DND-41 (cell line): ENCODE results near the gene YTHDF1.
"Not testable (repeated sequence)": the region's sequence is repeated elsewhere in the genome, so short reads cannot be mapped to it uniquely, and the experiment has no call there.

Source experiments
- ATAC-seq: fragments of 200-7000 bp; cut with Tn5 transposase; 3 replicates; pipeline ENCODE4 v1.9.1; 2021; ENCODE audit warnings: low read depth; ENCODE audit not compliant: insufficient read depth
- DNase-seq: peaks from one replicate; pipeline ENCODE4 v3.0.0-alpha.2; 2020
- H2AFZ ChIP-seq: 2 replicates; pipeline ENCODE4 v1.6.0; 2012; ENCODE audit warnings: low read depth, low read length
- H3K27ac ChIP-seq: 2 replicates; pipeline ENCODE4 v1.5.1; 2012; ENCODE audit warnings: low read length, inconsistent platforms
- H3K27me3 ChIP-seq: fragments of 200-600 bp; sonication (generic); 2 replicates; pipeline ENCODE4 v1.6.0; 2012; ENCODE audit warnings: low read length, mild to moderate bottlenecking, inconsistent platforms; ENCODE audit not compliant: insufficient read depth, poor library complexity
- H3K36me3 ChIP-seq: 2 replicates; pipeline ENCODE4 v1.5.1; 2012; ENCODE audit warnings: low read length, inconsistent platforms; ENCODE audit not compliant: insufficient read depth
- H3K4me1 ChIP-seq: 2 replicates; pipeline ENCODE4 v1.5.1; 2012; ENCODE audit warnings: mild to moderate bottlenecking, low read length; ENCODE audit not compliant: insufficient read depth
- H3K4me2 ChIP-seq: 2 replicates; pipeline ENCODE4 v1.6.0; 2012; ENCODE audit warnings: mild to moderate bottlenecking, moderate library complexity, low read length, inconsistent platforms; ENCODE audit not compliant: insufficient read depth
- H3K4me3 ChIP-seq, 2 experiments: fragments of 200-600 bp in 1 of 2; shearing (Covaris generic) in 1 of 2; 2 replicates each; pipeline ENCODE4 v1.5.1; 2012 to 2016; ENCODE audit warnings: inconsistent platforms in 2 of 2, low read length in 2 of 2, mild to moderate bottlenecking in 2 of 2, low read depth in 1 of 2, moderate library complexity in 1 of 2
- H3K79me2 ChIP-seq: 2 replicates; pipeline ENCODE4 v1.6.0; 2012; ENCODE audit warnings: low read length, inconsistent platforms; ENCODE audit not compliant: insufficient read depth
- H3K9ac ChIP-seq: 2 replicates; pipeline ENCODE4 v1.6.0; 2012; ENCODE audit warnings: low read depth, mild to moderate bottlenecking, inconsistent platforms, low read length, moderate library complexity
- H3K9me3 ChIP-seq: 2 replicates; pipeline ENCODE4 v1.5.1; 2012; ENCODE audit warnings: low read length, moderate library complexity, mild to moderate bottlenecking, inconsistent platforms; ENCODE audit not compliant: insufficient read depth, severe bottlenecking
- H4K20me1 ChIP-seq: 2 replicates; pipeline ENCODE4 v1.6.0; 2012; ENCODE audit warnings: low read length; ENCODE audit not compliant: insufficient read depth
- EZH2 ChIP-seq: IDR thresholded peaks from 3 replicates; pipeline ENCODE4 v1.6.1; 2012; ENCODE audit warnings: borderline replicate concordance, low read depth, mild to moderate bottlenecking, moderate library complexity, low read length, inconsistent platforms; ENCODE audit not compliant: severe bottlenecking
- TF ChIP-seq, protein P1 (sequence below): IDR thresholded peaks from 2 replicates; pipeline ENCODE4 v1.5.1; 2012; ENCODE audit warnings: borderline replicate concordance, low read length, moderate library complexity, mild to moderate bottlenecking; ENCODE audit not compliant: poor library complexity, severe bottlenecking; ENCODE audit errors: extremely low read depth

Gene YTHDF1

DNA sequence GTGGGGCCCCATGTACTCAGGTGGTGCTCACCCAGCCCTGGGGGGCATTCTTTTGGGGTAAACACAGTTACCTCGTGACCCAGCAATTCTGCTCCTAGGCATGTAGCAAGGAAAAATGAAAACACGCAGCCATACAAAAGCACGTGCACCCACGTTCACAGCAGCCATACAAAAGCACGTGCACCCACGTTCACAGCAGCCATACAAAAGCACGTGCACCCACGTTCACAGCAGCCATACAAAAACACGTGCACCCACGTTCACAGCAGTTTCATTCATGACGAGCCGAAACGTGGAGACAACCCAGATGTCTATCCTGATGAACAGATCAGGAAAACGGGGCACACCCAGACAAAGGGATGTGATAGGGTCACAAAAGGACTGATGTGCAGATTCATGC, 57.1 kb downstream of the YTHDF1 start:
- TF ChIP-seq EZH2 = no peak
- TF ChIP-seq, protein P1, sequence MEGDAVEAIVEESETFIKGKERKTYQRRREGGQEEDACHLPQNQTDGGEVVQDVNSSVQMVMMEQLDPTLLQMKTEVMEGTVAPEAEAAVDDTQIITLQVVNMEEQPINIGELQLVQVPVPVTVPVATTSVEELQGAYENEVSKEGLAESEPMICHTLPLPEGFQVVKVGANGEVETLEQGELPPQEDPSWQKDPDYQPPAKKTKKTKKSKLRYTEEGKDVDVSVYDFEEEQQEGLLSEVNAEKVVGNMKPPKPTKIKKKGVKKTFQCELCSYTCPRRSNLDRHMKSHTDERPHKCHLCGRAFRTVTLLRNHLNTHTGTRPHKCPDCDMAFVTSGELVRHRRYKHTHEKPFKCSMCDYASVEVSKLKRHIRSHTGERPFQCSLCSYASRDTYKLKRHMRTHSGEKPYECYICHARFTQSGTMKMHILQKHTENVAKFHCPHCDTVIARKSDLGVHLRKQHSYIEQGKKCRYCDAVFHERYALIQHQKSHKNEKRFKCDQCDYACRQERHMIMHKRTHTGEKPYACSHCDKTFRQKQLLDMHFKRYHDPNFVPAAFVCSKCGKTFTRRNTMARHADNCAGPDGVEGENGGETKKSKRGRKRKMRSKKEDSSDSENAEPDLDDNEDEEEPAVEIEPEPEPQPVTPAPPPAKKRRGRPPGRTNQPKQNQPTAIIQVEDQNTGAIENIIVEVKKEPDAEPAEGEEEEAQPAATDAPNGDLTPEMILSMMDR = no peak
- Histone ChIP-seq H2AFZ (no peak overlapping the region), H3K9me3 (no peaks in the 10 kb centered on the region), H3K9ac (no peak overlapping the region), H3K4me3 (no peak overlapping the region), H3K79me2 (no peaks in the 10 kb centered on the region), H4K20me1 (peaks cover 19% of the 10 kb centered on the region; the same call in 1 of the 2 replicates), H3K27me3 (peaks cover 19% of the 10 kb centered on the region), H3K36me3 (no peaks in the 10 kb centered on the region), H3K4me1 (no peaks in the 10 kb centered on the region), H3K27ac (no peak overlapping the region), H3K4me2 (no peak overlapping the region)
- DNase-seq (no peak), ATAC-seq (no peak)

DNA sequence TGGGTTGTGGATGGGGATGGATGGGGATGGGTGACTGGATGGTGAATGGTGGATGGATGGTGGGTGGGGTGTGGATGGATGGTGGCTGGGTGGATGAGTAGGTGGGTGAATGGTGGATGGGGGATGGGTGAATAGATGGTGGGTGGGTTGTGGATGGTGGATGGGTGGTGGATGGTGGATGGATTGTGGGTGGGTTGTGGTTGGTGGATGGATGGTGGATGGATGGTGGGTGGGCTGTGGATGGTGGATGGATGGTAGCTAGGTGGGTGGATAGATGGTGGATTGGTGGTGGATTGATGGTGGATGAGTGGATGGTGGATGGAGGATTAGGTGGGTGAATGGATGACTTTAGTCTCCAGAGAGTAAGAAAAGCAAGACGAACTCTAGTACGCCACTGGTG, 57.6 kb downstream of the YTHDF1 start:
- no peak overlapping the region for H3K4me2 ChIP-seq

DNA sequence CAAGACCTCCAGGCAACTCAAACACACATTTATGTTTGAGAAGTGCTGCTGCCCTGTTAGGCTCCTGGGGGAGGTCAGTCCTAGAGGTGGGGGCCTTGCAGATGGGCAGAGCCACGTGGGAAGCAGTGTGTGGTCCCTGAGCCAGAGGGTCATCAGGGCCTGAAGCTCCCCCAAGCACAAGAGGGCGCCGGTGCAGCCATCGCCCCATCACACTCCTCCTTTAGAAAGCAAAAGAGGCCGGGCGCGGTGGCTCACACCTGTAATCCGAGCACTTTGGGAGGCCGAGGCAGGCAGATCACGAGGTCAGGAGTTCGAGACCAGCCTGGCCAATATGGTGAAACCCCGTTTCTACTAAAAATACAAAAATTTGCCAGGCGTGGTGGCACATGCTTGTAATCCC, 58.5 kb downstream of the YTHDF1 start:
- H3K9me3 ChIP-seq, ATAC-seq, DNase-seq, H3K36me3 ChIP-seq, H3K4me1 ChIP-seq, H3K27ac ChIP-seq, H3K4me2 ChIP-seq, H2AFZ ChIP-seq, H3K9ac ChIP-seq, H3K79me2 ChIP-seq, H3K4me3 ChIP-seq: not testable (repeated sequence)
- Histone ChIP-seq H3K27me3 (peaks cover 30% of the 10 kb centered on the region), H4K20me1 (peaks cover 19% of the 10 kb centered on the region; the same call in 1 of the 2 replicates)

More for the DNA sequence above, 57.6 kb downstream of the YTHDF1 start:
- ATAC-seq = no peak
- H3K9ac ChIP-seq = no peak overlapping the region
- H3K36me3 ChIP-seq = no peaks in the 10 kb centered on the region
- H3K27me3 ChIP-seq = peaks cover 24% of the 10 kb centered on the region
- H3K9me3 ChIP-seq = no peaks in the 10 kb centered on the region
- no peak for DNase-seq
- H3K79me2 ChIP-seq = no peaks in the 10 kb centered on the region
- H2AFZ ChIP-seq = no peak overlapping the region
- H3K27ac ChIP-seq = no peak overlapping the region
- TF ChIP-seq EZH2 = no peak
- TF ChIP-seq, protein P1 = no peak
- H4K20me1 ChIP-seq = peaks cover 19% of the 10 kb centered on the region; the same call in 1 of the 2 replicates
- H3K4me3 ChIP-seq = no peak overlapping the region
- no peaks in the 10 kb centered on the region for H3K4me1 ChIP-seq

DNA sequence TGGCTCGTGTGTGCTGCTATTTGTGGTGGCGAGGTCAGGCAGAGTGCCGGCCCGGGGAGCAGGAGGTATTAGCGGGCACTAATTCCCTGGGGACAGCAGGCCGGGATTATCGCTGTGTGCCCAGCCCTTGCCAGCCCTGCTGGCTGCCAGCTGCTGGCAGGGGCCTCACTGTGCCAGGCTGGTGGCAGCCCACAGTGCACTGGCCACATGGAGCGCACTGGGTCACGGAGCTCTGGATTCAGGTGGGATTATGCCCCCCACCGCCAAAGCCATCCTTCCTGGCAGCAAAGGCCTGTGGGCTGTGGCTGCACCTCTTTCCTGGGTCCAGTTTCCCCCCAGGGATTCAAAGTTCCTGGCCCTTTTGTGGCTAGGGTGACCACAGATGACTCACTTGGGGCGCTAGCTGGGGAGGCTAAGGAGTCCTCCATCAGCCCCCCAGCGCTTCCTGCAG, 59.7 kb downstream of the YTHDF1 start:
- Histone ChIP-seq H3K4me2 (no peak overlapping the region), H3K27ac (no peak overlapping the region), H3K4me3 (no peak overlapping the region), H3K4me1 (no peaks in the 10 kb centered on the region), H3K79me2 (no peaks in the 10 kb centered on the region), H4K20me1 (peaks cover 14% of the 10 kb centered on the region; the same call in 1 of the 2 replicates), H2AFZ (no peak overlapping the region), H3K36me3 (no peaks in the 10 kb centered on the region), H3K9ac (no peak overlapping the region), H3K9me3 (no peaks in the 10 kb centered on the region), H3K27me3 (peaks cover 30% of the 10 kb centered on the region)
- DNase-seq (no peak), ATAC-seq (no peak)
- TF ChIP-seq, protein P1 = no peak
- TF ChIP-seq EZH2 = no peak
